Parathyroid adenoma (tissue), 2 donors: ENCODE results near the gene SLC13A3.

Experiments
- H2AFZ ChIP-seq: fragments of 300-600 bp; sonication (generic); one replicate; pipeline ENCODE4 v1.7.0; 2017; ENCODE audit warnings: antibody characterized with exemption, mild to moderate bottlenecking
- H3K27ac ChIP-seq: fragments of 300-600 bp; sonication (generic); one replicate; pipeline ENCODE4 v1.7.0; 2017
- H3K27me3 ChIP-seq: fragments of 300-600 bp; sonication (generic); one replicate; pipeline ENCODE4 v1.7.0; 2017; ENCODE audit warnings: low read length; ENCODE audit not compliant: control insufficient read depth, insufficient read depth
- H3K36me3 ChIP-seq: fragments of 300-600 bp; sonication (generic); one replicate; pipeline ENCODE4 v1.7.0; 2017; ENCODE audit warnings: low read length; ENCODE audit not compliant: control insufficient read depth, insufficient read depth
- H3K4me1 ChIP-seq: fragments of 300-600 bp; sonication (generic); one replicate; pipeline ENCODE4 v1.7.0; 2017; ENCODE audit warnings: control low read depth
- H3K4me2 ChIP-seq: fragments of 300-600 bp; sonication (generic); one replicate; pipeline ENCODE4 v1.7.0; 2017; ENCODE audit warnings: low read length
- H3K4me3 ChIP-seq: fragments of 300-600 bp; sonication (generic); one replicate; pipeline ENCODE4 v1.7.0; 2017; ENCODE audit warnings: low read depth, low read length
- H3K79me2 ChIP-seq: fragments of 300-600 bp; sonication (generic); one replicate; pipeline ENCODE4 v1.7.0; 2017; ENCODE audit warnings: control low read depth
- H3K9ac ChIP-seq: fragments of 300-600 bp; sonication (generic); one replicate; pipeline ENCODE4 v1.7.0; 2017; ENCODE audit warnings: mild to moderate bottlenecking
- H3K9me3 ChIP-seq: fragments of 300-600 bp; sonication (generic); one replicate; pipeline ENCODE4 v1.7.0; 2017; ENCODE audit warnings: low read length; ENCODE audit not compliant: control insufficient read depth
- CTCF ChIP-seq: fragments of 300-600 bp; sonication (generic); IDR thresholded peaks from one replicate; pipeline ENCODE4 v1.7.0; 2017; ENCODE audit warnings: antibody characterized with exemption, mild to moderate bottlenecking
- donor health status: primary hyperparathyroidism.

SLC13A3 gene

GRCh38 chr20:46562009-46562372, 89.3 kb downstream of the SLC13A3 start:
- H3K4me3 ChIP-seq: peak overlapping the region; percentile 27
- H3K9ac ChIP-seq: no peak overlapping the region
- H3K9me3 ChIP-seq: no peaks in the 10 kb centered on the region
- TF ChIP-seq CTCF: no peak
- H3K36me3 ChIP-seq: no peaks in the 10 kb centered on the region
- peak overlapping the region; percentile 62 for H3K4me2 ChIP-seq
- H3K79me2 ChIP-seq: no peaks in the 10 kb centered on the region
- H3K27ac ChIP-seq: no peak overlapping the region
- H3K4me1 ChIP-seq: peaks cover 5% of the 10 kb centered on the region
- no peaks in the 10 kb centered on the region for H3K27me3 ChIP-seq
- peak overlapping the region; percentile 94 for H2AFZ ChIP-seq

- Histone ChIP-seq H3K4me2 (no peak overlapping the region), H3K27me3 (no peaks in the 10 kb centered on the region), H3K36me3 (no peaks in the 10 kb centered on the region), H3K4me3 (no peak overlapping the region), H3K4me1 (peaks cover 5% of the 10 kb centered on the region), H3K27ac (no peak overlapping the region), H3K9ac (no peak overlapping the region), H2AFZ (no peak overlapping the region), H3K79me2 (no peaks in the 10 kb centered on the region), H3K9me3 (no peaks in the 10 kb centered on the region)
- TF ChIP-seq CTCF: peak; percentile 18
Observed at GRCh38 chr20:46559685-46560440, 91.4 kb downstream of the SLC13A3 start.

GRCh38 chr20:46559001-46559400, 92.3 kb downstream of the SLC13A3 start:
- Histone ChIP-seq H2AFZ (no peak overlapping the region), H3K27me3 (no peaks in the 10 kb centered on the region), H3K9me3 (no peaks in the 10 kb centered on the region), H3K27ac (no peak overlapping the region), H3K36me3 (no peaks in the 10 kb centered on the region), H3K9ac (no peak overlapping the region), H3K4me2 (no peak overlapping the region), H3K4me3 (no peak overlapping the region), H3K79me2 (no peaks in the 10 kb centered on the region), H3K4me1 (peaks cover 5% of the 10 kb centered on the region)
- TF ChIP-seq CTCF: no peak

- H3K4me3 ChIP-seq: no peak overlapping the region
- H3K9me3 ChIP-seq: no peaks in the 10 kb centered on the region
- H3K36me3 ChIP-seq: no peaks in the 10 kb centered on the region
- peaks cover 5% of the 10 kb centered on the region for H3K4me1 ChIP-seq
- H3K79me2 ChIP-seq: no peaks in the 10 kb centered on the region
- H3K27me3 ChIP-seq: no peaks in the 10 kb centered on the region
- no peak overlapping the region for H3K9ac ChIP-seq
- H3K27ac ChIP-seq: no peak overlapping the region
- no peak for TF ChIP-seq CTCF
- H2AFZ ChIP-seq: no peak overlapping the region
- no peak overlapping the region for H3K4me2 ChIP-seq
Observed at GRCh38 chr20:46558511-46558959, 92.7 kb downstream of the SLC13A3 start.
